Endodermal cell (in vitro differentiated cells): ENCODE results near the gene STX10. TPM values are rescaled to one million over a fixed set of nuclear protein-coding genes. Genes with fewer than 3 reads are reported as not detected.
A peak's percentile ranks its signal among the peaks of the same experiment; 100 is the strongest.

ENCODE experiments used
- DNase-seq: peaks from one replicate; pipeline ENCODE4 v3.0.0-alpha.2; 2017
- H3K27ac ChIP-seq: 2 replicates; pipeline ENCODE4 v1.5.1; 2013; ENCODE audit warnings: mild to moderate bottlenecking, low read depth, low read length, moderate library complexity
- H3K27me3 ChIP-seq: 2 replicates; pipeline ENCODE4 v1.6.1; 2013; ENCODE audit warnings: mild to moderate bottlenecking, low read length, moderate library complexity; ENCODE audit not compliant: insufficient read depth, control insufficient read depth, poor library complexity, severe bottlenecking
- H3K36me3 ChIP-seq: 2 replicates; pipeline ENCODE4 v1.7.0; 2013; ENCODE audit warnings: mild to moderate bottlenecking, low read length, moderate library complexity; ENCODE audit not compliant: control insufficient read depth, insufficient read depth
- H3K4me1 ChIP-seq: one replicate; pipeline ENCODE4 v1.7.0; 2013; ENCODE audit warnings: low read length; ENCODE audit not compliant: control insufficient read depth, insufficient read depth
- H3K4me3 ChIP-seq: 2 replicates; pipeline ENCODE4 v1.5.1; 2013; ENCODE audit warnings: mild to moderate bottlenecking, low read length, moderate library complexity
- H3K9ac ChIP-seq: 2 replicates; pipeline ENCODE4 v1.6.1; 2013; ENCODE audit warnings: mild to moderate bottlenecking, low read length, moderate library complexity; ENCODE audit not compliant: poor library complexity, severe bottlenecking; ENCODE audit errors: extremely low read depth
- H3K9me3 ChIP-seq: 2 replicates; pipeline ENCODE4 v1.6.1; 2013; ENCODE audit warnings: mild to moderate bottlenecking, low read length, moderate library complexity; ENCODE audit not compliant: control insufficient read depth
- H3K27ac Mint-ChIP-seq: 2 replicates; pipeline ENCODE4 v1.8.0; 2020; ENCODE audit warnings: mixed read lengths
- H3K27me3 Mint-ChIP-seq: 2 replicates; pipeline ENCODE4 v1.8.0; 2021; ENCODE audit warnings: mild to moderate bottlenecking, mixed read lengths; ENCODE audit not compliant: insufficient read depth
- H3K36me3 Mint-ChIP-seq: 2 replicates; pipeline ENCODE4 v1.8.0; 2020; ENCODE audit warnings: low read depth, mixed read lengths
- H3K4me1 Mint-ChIP-seq: 2 replicates; pipeline ENCODE4 v1.8.0; 2020; ENCODE audit warnings: mixed read lengths
- H3K4me3 Mint-ChIP-seq: 2 replicates; pipeline ENCODE4 v1.8.0; 2020; ENCODE audit warnings: mild to moderate bottlenecking, moderate library complexity, mixed read lengths
- H3K9me3 Mint-ChIP-seq: 2 replicates; pipeline ENCODE4 v1.8.0; 2020; ENCODE audit warnings: mild to moderate bottlenecking, mixed read lengths
- WGBS, 2 experiments: methylation state at CpG; one replicate each; pipeline versions ENCODE4 v1.1.5 to v1.1.7; 2013; ENCODE audit warnings: missing lambda C conversion rate in 2 of 2, mixed read lengths in 1 of 2; ENCODE audit not compliant: insufficient coverage in 1 of 2, insufficient read length in 1 of 2; 5-methylcytosine and 5-hydroxymethylcytosine counted together
- total RNA-seq, 2 donors: library from RNA; stranded (reverse); fragmentation: NEBNext Ultra II Directional in 1 of 2; extraction: Animal tissue kit (Norgen Biotek cat#: 25700) in 1 of 2; gene quantifications; 2 replicates in 1 of 2; 3 replicates in 1 of 2; pipeline ENCODE4 v1.2.1, GENCODE V29; 2021
- TF ChIP-seq, protein P1 (sequence below): fragments of 200-600 bp; sonication (generic); conservative IDR thresholded peaks from 2 replicates; pipeline ENCODE4 v1.5.0; 2021; ENCODE audit warnings: antibody characterized with exemption, mild to moderate bottlenecking

The STX10 gene
- total RNA-seq, 2 donors from 2014 or later = 30.8 to 34.8 TPM

DNA sequence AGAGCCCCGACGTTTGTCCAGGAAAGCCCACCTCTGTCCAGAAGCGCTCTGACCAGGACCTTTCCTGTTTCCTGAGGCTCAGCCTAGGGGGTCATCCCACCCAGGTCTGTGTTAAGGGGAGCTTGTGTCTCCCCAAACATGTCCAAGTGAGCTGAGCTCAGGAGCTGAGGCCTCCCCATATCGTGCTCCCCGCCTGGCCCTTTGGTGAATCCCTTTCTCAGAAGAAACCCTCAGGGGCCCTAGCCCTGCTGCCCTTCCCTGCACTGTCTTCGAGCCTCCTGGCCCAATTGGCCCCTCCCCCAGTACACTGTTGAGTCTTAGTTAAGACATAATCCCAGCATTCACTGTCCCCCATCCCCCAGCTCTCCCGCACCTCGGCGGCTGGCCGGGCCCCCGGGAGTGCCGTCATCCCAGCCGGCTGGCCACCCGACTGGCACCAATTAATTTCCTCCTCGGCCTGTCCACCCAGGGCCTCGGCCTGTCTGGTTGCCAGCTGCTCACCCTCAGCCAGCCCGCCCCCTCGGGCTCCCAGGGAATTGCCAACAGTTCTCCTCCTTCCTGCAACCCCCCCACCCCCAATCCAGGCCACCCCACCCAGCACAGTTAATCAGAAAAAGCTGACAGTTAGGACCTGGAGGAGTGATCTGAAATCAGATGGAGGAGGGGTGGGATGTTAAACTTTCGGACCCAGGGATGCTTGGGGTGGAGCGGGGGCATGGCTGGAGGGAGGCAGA is 13.6 kb upstream of the STX10 start:
- no peaks in the 10 kb centered on the region for H3K27me3 ChIP-seq
- WGBS, 2 experiments = 3 to 5% methylated on average over 10 to 20 of the region's 20 CpGs
- peaks cover 10% of the 10 kb centered on the region for H3K4me1 ChIP-seq
- TF ChIP-seq, protein P1, sequence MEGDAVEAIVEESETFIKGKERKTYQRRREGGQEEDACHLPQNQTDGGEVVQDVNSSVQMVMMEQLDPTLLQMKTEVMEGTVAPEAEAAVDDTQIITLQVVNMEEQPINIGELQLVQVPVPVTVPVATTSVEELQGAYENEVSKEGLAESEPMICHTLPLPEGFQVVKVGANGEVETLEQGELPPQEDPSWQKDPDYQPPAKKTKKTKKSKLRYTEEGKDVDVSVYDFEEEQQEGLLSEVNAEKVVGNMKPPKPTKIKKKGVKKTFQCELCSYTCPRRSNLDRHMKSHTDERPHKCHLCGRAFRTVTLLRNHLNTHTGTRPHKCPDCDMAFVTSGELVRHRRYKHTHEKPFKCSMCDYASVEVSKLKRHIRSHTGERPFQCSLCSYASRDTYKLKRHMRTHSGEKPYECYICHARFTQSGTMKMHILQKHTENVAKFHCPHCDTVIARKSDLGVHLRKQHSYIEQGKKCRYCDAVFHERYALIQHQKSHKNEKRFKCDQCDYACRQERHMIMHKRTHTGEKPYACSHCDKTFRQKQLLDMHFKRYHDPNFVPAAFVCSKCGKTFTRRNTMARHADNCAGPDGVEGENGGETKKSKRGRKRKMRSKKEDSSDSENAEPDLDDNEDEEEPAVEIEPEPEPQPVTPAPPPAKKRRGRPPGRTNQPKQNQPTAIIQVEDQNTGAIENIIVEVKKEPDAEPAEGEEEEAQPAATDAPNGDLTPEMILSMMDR = no peak
- peaks cover 20% of the 10 kb centered on the region for H3K4me1 Mint-ChIP-seq
- peak overlapping the region; percentile 99 for H3K27ac Mint-ChIP-seq
- H3K36me3 Mint-ChIP-seq = no peaks in the 10 kb centered on the region
- no peaks in the 10 kb centered on the region for H3K9me3 Mint-ChIP-seq
- H3K9ac ChIP-seq = peak overlapping the region; percentile 89
- no peaks in the 10 kb centered on the region for H3K36me3 ChIP-seq
- peak; percentile 94 for DNase-seq
- H3K9me3 ChIP-seq = no peaks in the 10 kb centered on the region
- peak overlapping the region; percentile 97 for H3K27ac ChIP-seq
- H3K27me3 Mint-ChIP-seq = no peaks in the 10 kb centered on the region
- H3K4me3 Mint-ChIP-seq = peak overlapping the region; percentile 58
- H3K4me3 ChIP-seq = peak overlapping the region; percentile 83

DNA sequence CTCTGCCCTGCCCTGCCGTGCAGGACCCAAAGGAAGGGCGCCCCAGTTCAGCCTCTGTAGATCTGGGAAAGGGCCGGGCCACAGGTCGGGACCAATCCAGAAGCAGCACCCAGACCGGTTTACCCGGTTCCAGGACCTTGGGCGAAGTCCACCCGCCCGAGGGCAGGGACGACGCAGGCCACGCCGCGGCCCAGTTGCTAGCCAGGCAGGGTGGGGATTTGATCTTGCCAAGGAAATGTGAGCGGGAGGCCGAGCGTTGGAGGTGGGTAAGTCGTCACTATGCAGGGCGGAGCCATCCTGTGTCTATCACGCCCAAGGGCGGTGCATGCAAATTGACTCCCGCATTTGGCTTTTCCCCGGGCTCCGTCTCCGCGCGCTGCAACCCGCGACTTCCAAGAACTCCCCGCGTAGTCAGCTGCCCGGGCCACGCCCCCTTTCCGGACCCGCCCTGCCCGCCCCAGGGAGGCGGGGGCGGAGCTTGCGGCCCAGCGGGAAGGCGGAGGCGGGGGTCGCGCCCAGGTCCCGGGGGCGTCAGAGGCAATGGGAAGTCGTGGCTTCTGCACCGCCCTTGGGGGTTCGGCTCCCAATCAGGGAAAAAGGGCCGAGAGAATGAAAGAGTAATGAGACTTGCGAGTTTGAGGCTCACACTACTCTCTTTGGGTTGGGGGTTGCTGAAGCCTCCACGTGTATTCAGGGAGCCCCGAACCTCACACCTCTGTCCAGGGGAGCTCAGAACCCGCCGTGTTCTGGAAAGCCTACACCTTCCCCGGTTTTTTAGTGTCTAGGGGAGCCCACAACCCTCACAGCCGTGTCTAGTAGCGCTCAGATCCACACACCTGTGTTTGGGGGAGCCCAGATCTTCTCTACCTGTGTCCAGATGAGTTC is 12.8 kb upstream of the STX10 start:
- 3 to 4% methylated on average over 33 to 58 of the region's 58 CpGs for WGBS, 2 experiments

DNA sequence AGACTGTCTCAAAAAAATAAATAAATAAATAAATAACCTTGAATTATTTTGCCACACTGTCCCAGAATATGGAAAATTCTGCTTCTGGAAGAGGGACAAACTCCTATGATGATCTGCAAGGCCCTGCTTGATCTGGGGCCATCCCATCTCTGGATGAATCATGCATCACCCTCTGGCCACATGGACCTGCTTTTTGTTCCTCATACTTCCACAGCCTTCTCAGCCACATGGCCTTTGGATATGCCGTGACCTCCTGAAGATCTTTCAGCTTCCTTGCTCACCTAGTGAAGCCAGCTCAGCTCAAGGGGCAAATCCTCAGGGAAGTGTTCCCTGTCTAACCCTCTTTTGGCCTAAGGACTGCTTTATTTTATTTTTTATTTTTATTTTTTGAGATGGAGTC is 10.4 kb upstream of the STX10 start:
- H3K27me3 Mint-ChIP-seq = no peaks in the 10 kb centered on the region
- WGBS, 2 experiments = 94 to 100% methylated on average over 1 of the region's 1 CpG
- TF ChIP-seq, protein P1 = no peak
- Histone ChIP-seq H3K27me3 (no peaks in the 10 kb centered on the region), H3K4me1 (peaks cover 17% of the 10 kb centered on the region), H3K27ac (no peak overlapping the region), H3K9me3 (no peaks in the 10 kb centered on the region), H3K4me3 (no peak overlapping the region), H3K9ac (no peak overlapping the region), H3K36me3 (no peaks in the 10 kb centered on the region)
- H3K4me3 Mint-ChIP-seq = no peak overlapping the region
- no peak for DNase-seq
- H3K9me3 Mint-ChIP-seq = no peaks in the 10 kb centered on the region
- no peak overlapping the region for H3K27ac Mint-ChIP-seq
- peaks cover 17% of the 10 kb centered on the region for H3K4me1 Mint-ChIP-seq
- no peaks in the 10 kb centered on the region for H3K36me3 Mint-ChIP-seq

More for the DNA sequence above, 12.8 kb upstream of the STX10 start:
- DNase-seq = peak; percentile 98
- H3K4me3 ChIP-seq = peak overlapping the region; percentile 83
- Mint-ChIP-seq H3K4me3 (peak overlapping the region; percentile 58), H3K9me3 (no peaks in the 10 kb centered on the region), H3K27ac (peak overlapping the region; percentile 99), H3K36me3 (no peaks in the 10 kb centered on the region), H3K4me1 (peaks cover 20% of the 10 kb centered on the region), H3K27me3 (no peaks in the 10 kb centered on the region)
- no peaks in the 10 kb centered on the region for H3K27me3 ChIP-seq
- H3K9ac ChIP-seq = peak overlapping the region; percentile 89
- TF ChIP-seq, protein P1 = no peak
- H3K9me3 ChIP-seq = no peaks in the 10 kb centered on the region
- peaks cover 10% of the 10 kb centered on the region for H3K4me1 ChIP-seq
- H3K27ac ChIP-seq = peak overlapping the region; percentile 97
- no peaks in the 10 kb centered on the region for H3K36me3 ChIP-seq
